GM18526 (cell line): ENCODE results near the gene ZSWIM5.

ENCODE experiments used
- POLR2A ChIP-seq: IDR thresholded peaks from 3 replicates; pipeline ENCODE4 v1.6.1; 2011; ENCODE audit not compliant: insufficient read length; ENCODE audit errors: extremely low read depth

Gene ZSWIM5

DNA sequence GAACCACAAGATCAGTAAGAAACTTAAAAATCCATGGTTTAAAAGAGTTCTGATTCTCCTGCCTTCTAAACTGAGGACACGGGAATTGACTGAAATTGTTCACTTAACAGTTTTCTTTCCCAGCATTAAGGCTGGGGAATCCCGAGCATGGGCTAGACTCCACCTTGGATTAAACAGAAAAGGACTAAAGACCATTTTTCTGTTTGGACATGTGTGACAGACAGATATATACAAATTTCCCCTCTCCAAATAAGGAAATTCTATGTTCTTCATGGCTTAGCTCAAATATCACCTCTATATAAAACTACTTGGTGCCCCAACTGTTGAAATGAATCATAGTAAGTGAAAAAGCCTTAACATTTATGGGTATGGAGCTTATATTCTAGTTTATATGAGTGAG, 109.3 kb downstream of the ZSWIM5 start:
- no peak for TF ChIP-seq POLR2A

DNA sequence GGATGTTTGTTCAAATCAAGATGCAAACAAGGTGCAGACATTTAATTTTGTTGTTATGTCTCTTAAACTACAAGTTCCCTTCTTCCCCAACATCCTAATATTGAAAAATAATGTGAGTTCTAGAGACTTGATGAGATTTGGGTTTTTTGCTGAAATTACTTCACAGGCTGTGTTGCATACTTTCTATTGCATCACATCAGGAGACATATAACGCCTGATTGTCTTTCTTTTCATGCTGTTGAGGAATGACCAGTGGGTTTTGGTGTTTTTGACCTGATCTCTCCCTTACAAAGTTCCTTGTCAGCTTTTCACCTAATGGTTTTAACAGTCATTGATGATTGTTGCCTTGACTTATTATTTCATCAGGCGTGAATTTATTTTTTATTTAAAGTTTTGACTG, 111.0 kb downstream of the ZSWIM5 start:
- TF ChIP-seq POLR2A = no peak

DNA sequence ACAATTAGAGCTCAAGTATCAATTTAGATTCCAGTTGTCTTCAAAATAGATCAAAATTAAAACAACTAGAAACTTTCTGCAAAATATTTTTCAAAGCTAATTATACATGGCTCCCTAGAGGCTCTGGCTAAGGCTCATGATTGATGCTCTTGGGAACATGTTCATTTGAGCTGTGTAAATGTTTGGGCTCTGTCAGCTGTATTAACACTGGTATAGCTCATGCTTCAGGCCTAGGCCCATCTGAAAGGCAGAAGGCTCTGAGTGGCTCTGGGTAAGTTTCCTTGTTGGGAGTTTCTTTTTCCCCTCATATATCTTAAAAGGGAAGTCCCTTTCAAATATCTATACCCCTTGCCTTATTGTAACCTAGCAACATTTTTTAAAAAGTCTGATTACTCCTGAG, 113.1 kb downstream of the ZSWIM5 start:
- no peak for TF ChIP-seq POLR2A

DNA sequence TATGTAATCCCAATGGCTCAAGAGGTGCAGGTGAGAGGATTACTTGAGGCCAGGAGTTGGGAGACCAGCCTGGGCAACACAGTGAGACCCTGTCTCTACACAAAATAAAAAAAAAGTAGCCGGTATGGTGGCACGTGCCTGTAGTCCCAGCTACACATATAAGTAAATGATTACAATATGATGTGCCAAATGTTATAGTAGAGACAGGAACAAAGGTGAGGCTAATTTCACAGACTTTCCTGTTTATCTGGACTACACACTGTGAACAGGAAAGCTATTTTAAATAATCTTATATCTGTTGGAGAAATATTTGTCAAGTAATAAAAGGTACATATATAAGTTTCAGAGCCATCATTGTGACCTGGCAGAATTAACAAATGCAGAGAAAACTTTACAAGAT, 116.7 kb downstream of the ZSWIM5 start:
- no peak for TF ChIP-seq POLR2A

DNA sequence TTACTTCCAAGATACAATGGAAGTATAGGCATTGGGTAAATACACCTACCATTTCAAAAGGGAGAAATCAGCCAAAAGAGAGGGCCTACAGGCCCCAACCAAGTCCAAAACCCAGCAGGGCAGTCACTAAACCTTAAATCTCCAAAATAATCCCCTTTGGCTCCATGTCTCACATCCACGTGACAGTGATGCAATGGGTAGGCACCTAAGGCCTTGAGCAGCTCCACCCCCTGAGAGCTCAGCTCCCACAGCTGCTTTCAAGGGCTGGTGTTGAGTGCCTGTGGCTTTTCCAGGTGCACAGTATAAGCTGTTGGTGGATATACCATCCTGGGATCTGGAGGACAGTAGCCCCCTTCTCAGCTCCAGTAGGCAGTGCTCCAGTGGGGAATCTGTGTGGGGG, 121.8 kb downstream of the ZSWIM5 start:
- no peak for TF ChIP-seq POLR2A

DNA sequence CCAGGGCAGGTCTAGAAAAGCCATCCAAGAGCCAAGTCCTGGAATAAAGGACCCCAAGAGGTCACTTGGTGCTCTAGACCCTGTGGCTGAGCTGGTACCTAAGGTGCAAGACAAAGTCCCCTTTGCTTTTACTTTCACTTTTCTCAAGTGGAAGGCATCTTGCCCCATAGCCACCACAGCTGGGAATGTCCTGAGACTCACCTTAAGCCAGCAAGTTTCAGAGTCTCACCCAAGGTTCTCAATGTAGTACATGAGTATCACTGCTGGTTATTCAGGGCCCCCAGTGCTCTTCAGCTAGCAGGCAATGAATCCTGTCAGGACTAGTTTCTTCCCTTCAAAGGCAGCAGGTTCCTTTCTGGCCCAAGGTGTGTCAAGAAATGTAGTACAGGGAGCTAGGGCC, 126.9 kb downstream of the ZSWIM5 start:
- TF ChIP-seq POLR2A = no peak

DNA sequence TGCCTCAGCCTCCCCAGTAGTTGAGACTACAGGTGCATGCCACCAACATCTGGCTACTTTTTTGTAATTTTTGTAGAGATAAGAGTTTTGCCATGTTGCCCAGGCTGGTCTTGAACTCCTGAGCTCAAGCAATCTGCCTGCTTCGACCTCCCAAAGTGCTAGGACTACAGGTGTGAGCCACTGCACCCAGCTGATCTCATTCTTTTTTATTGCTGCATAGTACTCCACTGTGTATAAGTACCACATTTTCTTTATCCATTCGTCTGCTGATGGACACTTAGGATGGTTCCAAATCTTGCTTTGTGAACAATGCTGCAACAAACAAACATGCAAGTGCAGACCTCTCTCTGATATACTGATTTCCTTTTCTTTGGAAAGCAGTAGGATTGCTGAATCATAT, 134.8 kb downstream of the ZSWIM5 start:
- TF ChIP-seq POLR2A = no peak

DNA sequence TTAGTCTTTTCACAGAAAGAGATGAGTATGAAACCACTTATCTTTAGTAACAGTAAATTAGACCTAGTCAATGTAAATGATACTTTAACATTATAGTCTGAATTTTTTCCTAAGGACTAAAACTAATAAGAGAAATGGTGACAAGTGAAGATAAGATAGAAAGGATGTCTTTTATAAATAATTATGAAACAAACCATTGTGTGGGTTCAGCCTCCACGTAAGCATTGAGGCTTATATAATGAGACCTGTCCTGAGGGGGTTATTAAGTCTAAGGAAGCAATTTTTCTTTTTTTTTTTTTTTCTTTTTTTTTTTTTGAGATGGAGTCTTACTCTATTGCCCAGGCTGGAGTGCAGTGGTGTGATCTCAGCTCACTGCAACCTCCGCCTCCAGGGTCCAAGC, 138.6 kb downstream of the ZSWIM5 start:
- TF ChIP-seq POLR2A = no peak

DNA sequence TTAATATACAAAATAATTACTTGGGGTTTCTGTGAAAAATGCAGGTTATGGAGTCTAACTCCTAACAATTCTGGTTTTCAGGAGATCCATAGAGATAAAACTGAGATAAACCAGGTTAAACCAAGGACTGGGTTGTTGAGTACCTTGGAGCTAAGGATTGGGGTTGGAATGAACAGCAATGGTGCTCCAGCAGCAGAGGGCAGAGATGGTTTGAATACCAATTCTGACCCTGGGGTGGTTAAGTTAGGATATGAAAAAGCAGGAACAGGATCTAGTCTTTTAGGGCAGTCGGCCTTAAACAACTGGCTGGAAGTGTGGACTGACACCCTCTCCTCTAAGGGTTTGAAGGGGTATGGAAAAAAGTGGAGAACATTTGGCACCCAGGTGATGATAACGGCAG, 141.3 kb downstream of the ZSWIM5 start:
- no peak for TF ChIP-seq POLR2A

DNA sequence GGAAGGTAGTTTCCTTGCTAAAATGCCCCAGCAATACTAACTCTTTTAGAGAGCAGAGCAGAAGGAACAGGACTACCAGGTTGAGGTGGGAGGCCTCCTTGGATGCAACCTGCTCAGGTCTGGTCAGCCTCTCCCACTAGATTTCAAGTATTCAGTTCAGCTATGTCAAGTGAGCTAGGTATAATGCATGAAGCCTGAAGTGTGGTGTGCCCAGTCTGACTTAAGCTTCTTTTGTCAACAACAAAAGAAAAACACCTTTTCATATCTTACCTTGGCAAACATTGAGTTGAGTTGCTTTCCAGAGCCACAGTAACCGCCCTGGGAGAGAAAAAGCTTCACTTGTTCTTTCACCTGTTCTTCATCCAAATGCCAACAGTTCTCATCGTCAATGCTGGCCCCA, 146.6 kb downstream of the ZSWIM5 start:
- no peak for TF ChIP-seq POLR2A

DNA sequence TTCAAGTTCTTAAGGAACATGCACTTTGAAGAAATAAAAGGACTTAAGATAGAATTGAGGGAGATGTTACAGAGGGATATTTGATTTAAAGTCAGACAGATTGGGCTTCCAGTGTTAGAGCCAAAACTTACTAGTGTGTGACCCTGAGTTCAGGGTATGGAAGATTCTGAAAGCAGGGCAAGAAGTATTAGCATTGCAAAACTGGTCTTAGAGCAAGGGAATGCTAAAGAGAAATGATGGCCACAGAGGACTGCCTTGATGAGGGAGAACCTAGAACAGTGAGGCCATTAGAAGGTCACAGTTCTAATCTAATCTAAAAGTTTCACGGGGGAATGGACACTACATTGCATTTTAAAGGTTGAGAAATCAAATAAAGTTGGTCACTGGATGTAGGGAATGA, 148.9 kb downstream of the ZSWIM5 start:
- no peak for TF ChIP-seq POLR2A

DNA sequence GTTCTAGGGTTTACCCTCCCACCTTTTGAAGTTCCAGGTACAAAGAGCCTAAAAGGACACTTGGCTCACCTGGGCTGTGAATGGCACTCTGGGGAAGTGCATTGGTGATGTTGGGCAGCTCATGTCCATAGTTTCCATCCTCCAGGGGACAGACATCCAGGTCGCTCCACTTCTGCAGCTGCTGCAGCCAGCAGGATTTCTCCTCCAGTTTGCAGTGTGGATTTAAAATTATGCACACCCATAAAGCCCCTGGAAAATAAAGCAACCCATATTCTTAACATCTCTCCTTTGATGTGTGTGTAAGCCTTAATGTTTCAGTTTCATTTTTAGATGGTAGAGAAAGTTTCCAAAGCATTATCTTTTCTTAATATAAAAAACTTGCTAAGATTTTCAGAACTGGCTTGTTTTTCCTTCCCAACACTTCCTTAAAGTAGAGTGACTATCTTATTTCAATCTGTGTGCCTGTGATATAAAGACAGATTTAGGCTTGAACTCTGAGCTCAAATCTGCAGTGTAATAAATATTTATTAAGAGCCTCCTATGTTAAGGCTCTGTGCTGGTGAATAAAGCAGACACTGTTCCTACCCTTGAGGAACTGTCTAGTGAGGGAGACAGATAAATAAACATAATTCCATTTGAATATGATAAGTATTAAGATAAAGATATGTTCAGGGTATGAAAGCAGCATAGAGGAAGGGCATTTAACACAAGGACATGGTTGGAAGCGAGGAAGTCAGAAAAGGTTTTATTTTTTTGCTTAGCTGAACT, 155.2 kb downstream of the ZSWIM5 start:
- TF ChIP-seq POLR2A = no peak

DNA sequence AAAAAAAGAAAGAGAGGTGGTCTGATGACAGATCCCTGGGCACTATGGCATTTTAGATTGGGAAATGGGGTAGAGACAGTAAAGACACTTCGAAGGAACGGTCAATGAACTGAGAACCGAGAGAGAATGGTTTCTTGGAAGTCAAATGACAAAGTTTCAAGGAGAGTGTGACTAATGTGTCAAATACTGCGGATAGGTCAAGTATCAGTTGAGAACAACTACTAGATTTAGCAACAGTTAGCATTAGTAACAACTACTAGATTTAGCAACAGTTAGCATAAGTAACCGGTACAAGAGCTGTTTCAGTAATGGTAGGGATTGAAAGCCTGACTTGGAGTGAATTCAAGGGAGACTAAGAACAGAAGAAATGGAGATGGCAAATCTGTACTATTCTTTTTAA, 159.4 kb downstream of the ZSWIM5 start:
- no peak for TF ChIP-seq POLR2A

DNA sequence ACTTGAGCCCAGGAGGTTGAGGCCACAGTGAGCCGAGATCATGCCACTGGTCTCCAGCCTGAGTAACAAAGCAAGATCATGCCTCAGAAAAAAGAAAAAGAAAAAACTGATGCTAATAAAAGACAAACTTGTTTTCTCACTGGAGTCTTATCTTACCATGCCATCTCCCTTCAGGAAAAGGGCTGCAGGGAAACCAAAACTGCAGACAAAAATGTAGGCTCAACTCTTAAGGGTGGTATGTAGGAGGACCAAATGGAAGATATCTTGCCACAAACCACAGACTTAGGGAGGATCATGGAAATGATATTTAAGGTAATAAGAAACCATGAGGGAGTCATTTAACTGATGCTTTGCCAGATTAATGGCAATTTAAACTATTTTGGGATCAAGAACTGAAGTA, 161.5 kb downstream of the ZSWIM5 start:
- TF ChIP-seq POLR2A = no peak

DNA sequence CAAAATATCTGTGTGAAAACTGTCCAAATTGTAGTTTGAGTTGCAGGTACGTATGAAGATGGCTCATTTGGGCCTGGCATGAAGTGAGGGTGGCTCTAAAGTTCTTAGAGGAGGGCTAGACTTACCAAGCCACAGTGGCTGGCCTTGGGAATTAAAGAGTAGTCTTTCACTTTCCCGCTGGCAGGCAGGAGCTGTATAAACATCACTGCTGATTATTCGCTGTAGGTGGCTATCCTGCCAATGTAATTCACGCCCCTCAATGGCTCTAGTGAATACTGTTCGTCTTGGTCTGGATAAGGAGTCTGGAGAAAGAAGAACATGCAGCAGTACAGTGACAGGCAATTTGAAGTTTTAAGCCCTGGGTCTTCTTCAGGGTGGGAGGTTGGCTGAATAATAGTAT, 163.3 kb downstream of the ZSWIM5 start:
- no peak for TF ChIP-seq POLR2A

DNA sequence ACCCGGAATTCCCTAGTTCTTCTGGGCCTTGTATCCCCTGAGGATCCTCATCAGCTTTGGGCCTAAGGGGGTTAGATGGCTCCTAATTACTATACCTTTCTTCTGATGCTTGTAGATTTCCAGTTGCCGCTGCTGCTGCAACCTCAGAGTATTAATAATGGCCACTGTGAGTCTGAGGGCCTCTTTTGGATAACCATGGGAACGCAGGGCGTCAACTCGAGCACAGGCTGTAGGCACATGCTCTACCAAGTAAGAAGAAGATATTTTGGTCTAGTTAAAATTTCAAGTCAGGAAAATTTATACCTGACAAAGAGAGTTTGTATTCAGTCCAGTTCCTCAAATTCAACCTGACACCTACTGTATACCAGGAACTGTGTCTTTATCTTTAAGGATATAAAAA, 166.1 kb downstream of the ZSWIM5 start:
- TF ChIP-seq POLR2A = no peak

DNA sequence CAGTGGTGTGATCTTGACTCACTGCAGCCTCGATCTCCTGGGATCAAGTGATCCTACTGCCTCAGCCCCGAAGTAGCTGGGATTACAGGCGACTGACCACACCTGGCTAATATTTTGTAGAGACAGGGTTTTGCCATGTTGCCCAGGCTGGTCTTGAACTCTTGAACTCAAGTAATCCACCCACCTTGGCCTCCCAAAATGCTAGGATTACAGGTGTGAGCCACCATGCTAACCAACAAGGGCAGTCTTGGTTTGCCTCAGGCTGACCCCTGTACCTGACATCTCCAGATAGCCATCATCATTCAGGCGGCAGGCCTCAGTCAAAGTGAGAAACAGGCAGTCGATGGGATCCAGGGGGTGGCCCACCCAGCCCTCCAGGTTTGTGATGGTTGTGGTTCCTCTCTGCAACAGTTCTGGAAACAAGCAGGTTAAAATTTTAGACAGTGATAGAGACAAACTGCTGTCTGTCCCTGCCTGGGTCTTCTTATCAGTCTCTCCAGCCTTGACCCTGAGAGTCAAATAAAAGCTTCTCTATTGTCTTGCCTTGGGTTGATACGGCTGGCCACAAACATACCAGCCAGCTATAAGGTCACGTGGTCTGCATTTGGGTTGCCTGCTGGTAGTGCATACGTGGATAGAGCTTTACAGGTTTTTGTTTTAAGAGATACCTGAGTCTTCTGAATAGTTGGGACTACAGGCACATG, 167.6 kb downstream of the ZSWIM5 start:
- TF ChIP-seq POLR2A = no peak
